Activated naive CD4-positive, alpha-beta T cell treated with anti-CD3 and anti-CD28 coated beads, Interleukin-2, amount 50 U/mL, for 24 hours (primary cell): ENCODE data around the gene HES5.
A peak's percentile ranks its signal among the peaks of the same experiment; 100 is the strongest.

Source experiments
- H3K27ac Mint-ChIP-seq: one replicate; pipeline ENCODE4 v1.8.0; 2021; ENCODE audit warnings: mild to moderate bottlenecking, mixed read lengths
- H3K27me3 Mint-ChIP-seq: one replicate; pipeline ENCODE4 v1.8.0; 2021; ENCODE audit warnings: mixed read lengths
- H3K36me3 Mint-ChIP-seq: one replicate; pipeline ENCODE4 v1.8.0; 2021; ENCODE audit warnings: mixed read lengths
- H3K4me1 Mint-ChIP-seq: one replicate; pipeline ENCODE4 v1.8.0; 2021; ENCODE audit warnings: mixed read lengths
- H3K4me3 Mint-ChIP-seq: one replicate; pipeline ENCODE4 v1.8.0; 2021; ENCODE audit warnings: mild to moderate bottlenecking, mixed read lengths
- H3K9me3 Mint-ChIP-seq: one replicate; pipeline ENCODE4 v1.8.0; 2021; ENCODE audit warnings: mixed read lengths

HES5 gene

GRCh38 chr1:2530513-2531361, 674 bp upstream of the HES5 start:
- H3K36me3 Mint-ChIP-seq, result no peaks in the 10 kb centered on the region
- H3K4me3 Mint-ChIP-seq, result peak overlapping the region; percentile 39
- H3K9me3 Mint-ChIP-seq, result no peaks in the 10 kb centered on the region
- H3K27ac Mint-ChIP-seq, result no peak overlapping the region
- H3K27me3 Mint-ChIP-seq, result no peaks in the 10 kb centered on the region
- peaks cover 15% of the 10 kb centered on the region for H3K4me1 Mint-ChIP-seq

GRCh38 chr1:2528966-2529783, 888 bp downstream of the HES5 start:
- Mint-ChIP-seq H3K9me3 (no peaks in the 10 kb centered on the region), H3K4me3 (peak overlapping the region; percentile 78), H3K27ac (no peak overlapping the region), H3K27me3 (no peaks in the 10 kb centered on the region), H3K36me3 (no peaks in the 10 kb centered on the region), H3K4me1 (peaks cover 28% of the 10 kb centered on the region)

- Mint-ChIP-seq H3K27ac (no peak overlapping the region), H3K4me3 (peak overlapping the region; percentile 78), H3K9me3 (no peaks in the 10 kb centered on the region), H3K4me1 (peaks cover 34% of the 10 kb centered on the region), H3K36me3 (no peaks in the 10 kb centered on the region), H3K27me3 (no peaks in the 10 kb centered on the region)
These were observed 1.5 kb downstream of the HES5 start for GRCh38 chr1:2528611-2528965.

- Mint-ChIP-seq H3K4me3 (no peak overlapping the region), H3K27me3 (no peaks in the 10 kb centered on the region), H3K9me3 (no peaks in the 10 kb centered on the region), H3K36me3 (no peaks in the 10 kb centered on the region), H3K27ac (no peak overlapping the region), H3K4me1 (peaks cover 39% of the 10 kb centered on the region)
These were observed 2.0 kb downstream of the HES5 start for GRCh38 chr1:2528016-2528415.

GRCh38 chr1:2527556-2527860, 2.6 kb downstream of the HES5 start:
- H3K4me3 Mint-ChIP-seq, result no peak overlapping the region
- H3K27ac Mint-ChIP-seq, result no peak overlapping the region
- no peaks in the 10 kb centered on the region for H3K36me3 Mint-ChIP-seq
- H3K9me3 Mint-ChIP-seq, result no peaks in the 10 kb centered on the region
- H3K27me3 Mint-ChIP-seq, result no peaks in the 10 kb centered on the region
- peaks cover 44% of the 10 kb centered on the region for H3K4me1 Mint-ChIP-seq

GRCh38 chr1:2526824-2527555, 3.1 kb downstream of the HES5 start:
- Mint-ChIP-seq H3K9me3 (no peaks in the 10 kb centered on the region), H3K27me3 (no peaks in the 10 kb centered on the region), H3K4me1 (peaks cover 47% of the 10 kb centered on the region), H3K36me3 (no peaks in the 10 kb centered on the region), H3K27ac (no peak overlapping the region), H3K4me3 (peak overlapping the region; percentile 65)

GRCh38 chr1:2525920-2526823, 3.9 kb downstream of the HES5 start, which contains the start of gene PANK4:
PANK4 (minus strand) TSS chr1:2526596; CDS start chr1:2526587, 9 bp downstream.
- peak within 1 kb of the TSS; percentile 94 for H3K4me3 Mint-ChIP-seq
- H3K27me3 Mint-ChIP-seq, result no peaks in the 10 kb centered on the region
- no peaks in the 10 kb centered on the region for H3K9me3 Mint-ChIP-seq
- H3K36me3 Mint-ChIP-seq, result no peaks in the 10 kb centered on the region
- peaks cover 47% of the 10 kb centered on the region for H3K4me1 Mint-ChIP-seq
- peak within 1 kb of the TSS; percentile 97 for H3K27ac Mint-ChIP-seq

- H3K9me3 Mint-ChIP-seq, result no peaks in the 10 kb centered on the region
- peaks cover 44% of the 10 kb centered on the region for H3K4me1 Mint-ChIP-seq
- H3K27me3 Mint-ChIP-seq, result no peaks in the 10 kb centered on the region
- H3K4me3 Mint-ChIP-seq, result peak overlapping the region; percentile 94
- H3K36me3 Mint-ChIP-seq, result no peaks in the 10 kb centered on the region
- peak overlapping the region; percentile 93 for H3K27ac Mint-ChIP-seq
These were observed 4.5 kb downstream of the HES5 start for GRCh38 chr1:2525572-2525919.

- Mint-ChIP-seq H3K27me3 (no peaks in the 10 kb centered on the region), H3K27ac (peak overlapping the region; percentile 93), H3K36me3 (peaks cover 1% of the 10 kb centered on the region), H3K4me3 (peak overlapping the region; percentile 94), H3K4me1 (peaks cover 44% of the 10 kb centered on the region), H3K9me3 (no peaks in the 10 kb centered on the region)
These were observed 6.0 kb downstream of the HES5 start for GRCh38 chr1:2523891-2524609.

- peak overlapping the region; percentile 94 for H3K4me3 Mint-ChIP-seq
- peaks cover 1% of the 10 kb centered on the region for H3K36me3 Mint-ChIP-seq
- peak overlapping the region; percentile 98 for H3K27ac Mint-ChIP-seq
- H3K27me3 Mint-ChIP-seq, result no peaks in the 10 kb centered on the region
- H3K9me3 Mint-ChIP-seq, result no peaks in the 10 kb centered on the region
- peaks cover 38% of the 10 kb centered on the region for H3K4me1 Mint-ChIP-seq
These were observed 6.7 kb downstream of the HES5 start for GRCh38 chr1:2523191-2523890.

GRCh38 chr1:2522230-2522629, 7.8 kb downstream of the HES5 start:
- no peaks in the 10 kb centered on the region for H3K9me3 Mint-ChIP-seq
- H3K27me3 Mint-ChIP-seq, result no peaks in the 10 kb centered on the region

GRCh38 chr1:2520806-2521205, 9.3 kb downstream of the HES5 start:
- H3K4me3 Mint-ChIP-seq, result no peak overlapping the region
- H3K36me3 Mint-ChIP-seq, result peaks cover 1% of the 10 kb centered on the region
- H3K27me3 Mint-ChIP-seq, result no peaks in the 10 kb centered on the region
- peaks cover 32% of the 10 kb centered on the region for H3K4me1 Mint-ChIP-seq
- H3K27ac Mint-ChIP-seq, result no peak overlapping the region
- H3K9me3 Mint-ChIP-seq, result no peaks in the 10 kb centered on the region

More at GRCh38 chr1:2522230-2522629, 7.8 kb downstream of the HES5 start:
- Mint-ChIP-seq H3K4me3 (no peak overlapping the region), H3K36me3 (peaks cover 1% of the 10 kb centered on the region), H3K27ac (peak overlapping the region; percentile 98), H3K4me1 (peaks cover 38% of the 10 kb centered on the region)

- H3K4me1 Mint-ChIP-seq, result peaks cover 30% of the 10 kb centered on the region
- no peaks in the 10 kb centered on the region for H3K9me3 Mint-ChIP-seq
- no peak overlapping the region for H3K27ac Mint-ChIP-seq
- peaks cover 1% of the 10 kb centered on the region for H3K36me3 Mint-ChIP-seq
- H3K27me3 Mint-ChIP-seq, result no peaks in the 10 kb centered on the region
- no peak overlapping the region for H3K4me3 Mint-ChIP-seq
These were observed 9.9 kb downstream of the HES5 start for GRCh38 chr1:2520206-2520605.

GRCh38 chr1:2519729-2520128, 10.3 kb downstream of the HES5 start:
- no peaks in the 10 kb centered on the region for H3K27me3 Mint-ChIP-seq
- H3K27ac Mint-ChIP-seq, result no peak overlapping the region
- peaks cover 1% of the 10 kb centered on the region for H3K36me3 Mint-ChIP-seq
- H3K4me3 Mint-ChIP-seq, result no peak overlapping the region
- peaks cover 25% of the 10 kb centered on the region for H3K4me1 Mint-ChIP-seq
- H3K9me3 Mint-ChIP-seq, result no peaks in the 10 kb centered on the region
